GM21390 (cell line): ENCODE measurements around the gene FDX1.

Experiments
- ATAC-seq: cut with Tn5 transposase; IDR thresholded peaks from one replicate; pipeline ENCODE4 v1.9.1; 2021; ENCODE audit not compliant: unreplicated experiment

FDX1 gene

GRCh38 chr11:110507328-110507727, 77.6 kb downstream of the FDX1 start:
- no peak for ATAC-seq

GRCh38 chr11:110508786-110509185, 79.0 kb downstream of the FDX1 start:
- ATAC-seq, result no peak

GRCh38 chr11:110509472-110509871, 79.7 kb downstream of the FDX1 start:
- ATAC-seq, result no peak

GRCh38 chr11:110512026-110512425, 82.3 kb downstream of the FDX1 start:
- ATAC-seq, result no peak

GRCh38 chr11:110513259-110513801, 83.6 kb downstream of the FDX1 start:
- no peak for ATAC-seq

GRCh38 chr11:110513846-110514437, 84.2 kb downstream of the FDX1 start:
- no peak for ATAC-seq
